ENCODE results near the gene CDX1.

The CDX1 gene

GRCh38 chr5:150125334-150125733 is 41.2 kb upstream of the CDX1 start:
- TF ChIP-seq GATA2 (IDR thresholded peaks at IDR 0.05; ENCODE audit: low read depth, low read length) (no peak), GATA3 (IDR thresholded peaks at IDR 0.05; ENCODE audit: low read depth, low read length) (no peak)

DNA sequence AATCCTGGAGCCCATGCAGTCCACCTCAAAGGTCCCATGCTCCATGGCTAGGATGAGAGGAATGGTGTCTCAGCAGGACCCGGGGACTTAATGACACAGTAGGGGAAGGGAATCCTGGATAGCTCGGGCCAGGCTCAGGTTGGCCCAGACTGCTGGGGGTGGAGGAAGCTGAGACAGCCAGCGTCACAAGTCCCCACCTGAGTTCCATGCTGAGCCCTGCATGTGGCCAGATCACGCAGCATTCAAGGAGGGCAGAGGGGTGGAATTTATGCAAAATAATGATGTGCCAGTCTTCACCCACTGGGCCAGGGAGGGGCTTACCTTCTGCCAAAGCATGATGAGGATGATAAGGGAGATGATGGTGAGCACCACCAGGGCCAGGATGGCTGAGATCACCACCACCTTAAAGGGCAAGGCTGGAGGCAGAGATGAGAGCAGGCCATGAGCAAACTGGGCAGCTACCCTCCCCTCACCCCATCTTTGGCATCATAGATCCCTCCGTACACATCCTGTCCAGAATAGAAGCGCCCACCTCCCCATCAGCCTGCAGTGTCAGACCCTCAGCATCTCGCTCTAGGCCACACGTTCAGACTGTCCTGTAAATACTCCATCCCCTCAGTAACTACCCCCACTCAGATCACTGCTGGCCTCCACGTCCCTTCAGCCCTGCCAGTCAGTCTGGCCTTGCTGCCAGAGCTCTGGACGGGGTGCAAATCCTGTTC is 40.2 kb upstream of the CDX1 start:
- TF ChIP-seq GATA3 (IDR thresholded peaks at IDR 0.05; ENCODE audit: low read depth, low read length) (no peak), GATA2 (IDR thresholded peaks at IDR 0.05; ENCODE audit: low read depth, low read length) (no peak)

GRCh38 chr5:150126921-150127265 is 39.7 kb upstream of the CDX1 start:
- TF ChIP-seq GATA2 (IDR thresholded peaks at IDR 0.05; ENCODE audit: low read depth, low read length) (no peak), GATA3 (IDR thresholded peaks at IDR 0.05; ENCODE audit: low read depth, low read length) (no peak)

- TF ChIP-seq GATA2 (IDR thresholded peaks at IDR 0.05; ENCODE audit: low read depth, low read length) (no peak), GATA3 (IDR thresholded peaks at IDR 0.05; ENCODE audit: low read depth, low read length) (no peak)
Observed at GRCh38 chr5:150129454-150129812, 37.1 kb upstream of the CDX1 start.

DNA sequence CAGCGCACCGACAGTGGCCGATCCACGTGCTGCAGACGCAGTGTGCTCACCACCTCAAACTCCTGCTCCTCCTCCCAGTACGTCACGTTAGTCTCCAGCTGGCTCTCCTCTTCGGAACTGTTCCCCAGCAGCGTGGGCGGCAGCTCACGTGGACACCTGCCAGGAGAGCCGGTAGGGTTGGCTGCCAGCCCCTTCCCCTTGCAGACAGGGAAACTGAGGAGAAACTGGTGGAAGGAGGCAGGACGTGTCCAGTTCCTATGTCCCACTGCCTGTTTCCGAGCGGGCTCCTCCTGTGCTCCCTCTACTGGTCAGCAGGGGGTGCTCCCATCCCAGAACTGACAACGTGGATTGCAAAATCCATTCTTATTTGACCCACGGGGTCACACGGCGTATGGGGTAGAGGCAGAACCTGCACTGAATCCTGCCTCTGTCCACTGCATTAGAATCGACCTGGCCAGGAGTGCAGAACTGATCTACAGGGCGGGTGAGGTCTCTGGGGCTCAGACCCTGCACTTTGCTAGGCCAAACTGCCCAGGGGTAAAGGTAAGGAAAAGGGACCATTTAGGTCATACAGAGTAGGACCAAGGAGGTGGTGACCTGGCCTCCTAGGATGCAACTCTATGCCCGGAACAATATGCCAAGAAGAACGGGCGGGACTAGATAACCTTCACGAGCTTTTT is 36.6 kb upstream of the CDX1 start:
- TF ChIP-seq GATA3 (IDR thresholded peaks at IDR 0.05; ENCODE audit: low read depth, low read length) (no peak), GATA2 (IDR thresholded peaks at IDR 0.05; ENCODE audit: low read depth, low read length) (no peak)

DNA sequence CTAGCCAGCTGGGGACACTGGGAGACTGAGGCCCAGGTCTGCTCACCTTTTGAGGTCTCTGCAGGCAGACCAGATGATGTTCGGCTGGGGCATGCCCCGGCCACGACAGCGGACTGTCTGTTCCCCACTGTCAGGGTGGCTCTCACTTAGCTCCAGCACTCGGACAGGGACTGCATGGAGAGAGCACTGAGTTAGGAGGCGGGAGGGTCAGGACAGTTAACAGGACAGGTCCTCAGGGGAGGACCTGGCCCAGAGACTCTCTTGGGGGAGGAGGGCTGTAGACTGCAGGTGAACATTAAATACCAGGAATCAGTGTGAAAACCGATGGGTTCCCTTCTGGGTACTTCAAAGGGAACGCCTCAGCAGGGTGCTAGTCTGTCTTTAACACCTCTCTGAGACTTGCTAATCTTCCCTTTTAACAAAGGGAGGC is 36.1 kb upstream of the CDX1 start:
- TF ChIP-seq GATA3 (IDR thresholded peaks at IDR 0.05; ENCODE audit: low read depth, low read length), result no peak
- TF ChIP-seq GATA2 (IDR thresholded peaks at IDR 0.05; ENCODE audit: low read depth, low read length), result no peak

GRCh38 chr5:150131461-150131860 is 35.1 kb upstream of the CDX1 start:
- TF ChIP-seq GATA3 (IDR thresholded peaks at IDR 0.05; ENCODE audit: low read depth, low read length) (no peak), GATA2 (IDR thresholded peaks at IDR 0.05; ENCODE audit: low read depth, low read length) (no peak)

- TF ChIP-seq GATA2 (IDR thresholded peaks at IDR 0.05; ENCODE audit: low read depth, low read length), result no peak
- TF ChIP-seq GATA3 (IDR thresholded peaks at IDR 0.05; ENCODE audit: low read depth, low read length), result no peak
Observed at GRCh38 chr5:150131978-150132694, 34.4 kb upstream of the CDX1 start.

GRCh38 chr5:150132740-150133139 is 33.8 kb upstream of the CDX1 start:
- TF ChIP-seq GATA2 (IDR thresholded peaks at IDR 0.05; ENCODE audit: low read depth, low read length) (no peak), GATA3 (IDR thresholded peaks at IDR 0.05; ENCODE audit: low read depth, low read length) (no peak)

DNA sequence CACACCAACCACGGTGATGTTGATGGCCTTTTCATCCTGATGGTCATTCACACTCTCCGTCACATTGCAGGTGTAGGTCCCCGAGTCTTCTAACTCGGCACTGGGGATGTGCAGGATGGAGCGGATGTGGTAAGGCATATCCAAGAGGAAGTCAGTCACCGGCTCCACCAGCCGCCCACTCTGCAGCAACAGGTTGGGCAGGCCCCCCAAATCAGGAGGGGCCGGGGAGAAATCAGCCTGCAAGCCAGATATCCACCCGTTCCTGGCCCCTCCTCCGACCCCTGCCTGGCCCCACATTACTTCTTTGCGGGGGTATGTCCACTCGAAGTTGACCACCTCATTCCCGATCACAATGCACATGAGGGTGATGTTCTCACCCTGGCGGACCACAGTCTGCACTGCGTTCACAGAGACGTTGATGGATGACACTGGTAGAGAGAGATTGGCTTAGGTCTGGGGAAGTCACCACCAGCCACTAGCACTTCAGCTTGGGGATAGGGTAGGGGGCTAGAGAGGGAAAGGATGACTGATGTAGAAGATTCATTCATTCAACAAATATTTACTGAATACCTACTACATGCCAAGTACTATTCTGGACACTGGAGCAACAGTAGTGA is 32.9 kb upstream of the CDX1 start:
- no peak for TF ChIP-seq GATA2 (IDR thresholded peaks at IDR 0.05; ENCODE audit: low read depth, low read length)

DNA sequence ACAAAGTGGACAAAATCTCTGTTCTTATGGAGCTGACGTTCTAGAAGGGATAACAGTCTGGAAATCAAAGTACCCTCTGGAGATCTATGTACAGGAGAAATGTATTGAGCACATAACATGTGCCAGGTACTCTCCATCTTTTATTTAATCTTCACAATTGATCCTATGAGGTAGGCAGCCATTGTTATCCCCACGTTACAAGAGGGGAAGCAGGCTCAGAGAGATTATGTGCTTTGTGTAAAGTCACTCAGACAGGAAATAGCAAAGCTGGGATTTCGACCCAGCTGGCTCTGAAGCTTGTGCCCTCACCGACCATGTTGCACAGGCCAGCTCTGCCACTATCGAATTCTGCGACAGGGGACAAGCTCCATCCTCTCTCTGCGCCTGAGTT is 32.4 kb upstream of the CDX1 start:
- TF ChIP-seq GATA3 (IDR thresholded peaks at IDR 0.05; ENCODE audit: low read depth, low read length), result no peak
- TF ChIP-seq GATA2 (IDR thresholded peaks at IDR 0.05; ENCODE audit: low read depth, low read length), result no peak

DNA sequence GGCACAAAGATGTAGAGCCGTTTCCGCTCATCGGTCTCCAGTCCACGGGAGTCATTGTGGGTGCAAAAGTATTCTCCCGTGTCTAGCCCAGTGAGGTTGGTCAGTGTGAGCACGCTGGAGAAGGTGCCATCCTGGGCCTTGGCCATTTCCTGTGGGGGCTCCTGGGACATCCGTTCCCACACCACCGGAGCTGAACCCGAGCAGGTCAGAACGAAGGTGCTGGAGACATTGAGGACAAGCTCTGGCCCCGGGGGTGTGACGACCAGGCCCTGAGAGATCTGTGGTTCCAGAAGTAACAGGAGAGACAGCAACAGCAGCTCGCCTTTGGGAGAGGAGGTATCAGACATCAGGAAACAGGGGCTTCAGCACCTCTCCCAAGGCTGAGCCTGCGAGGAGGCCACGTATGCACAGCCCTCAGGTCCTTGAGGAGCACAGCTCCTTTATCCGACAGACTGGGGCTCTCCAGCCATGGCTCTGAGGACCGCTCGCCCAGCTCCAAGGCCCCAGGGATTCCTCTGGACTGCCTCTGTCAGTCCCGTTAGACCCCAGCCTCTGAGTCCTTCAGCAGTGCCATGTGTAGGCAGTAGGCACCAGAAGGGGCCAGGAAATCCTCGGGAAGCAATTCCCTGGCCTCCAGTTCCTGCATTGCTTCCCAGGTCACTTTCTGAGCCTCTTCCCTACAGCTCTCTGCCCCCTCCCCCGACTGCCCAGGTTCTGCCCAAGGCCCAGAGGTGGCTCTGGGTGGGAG is 30.8 kb upstream of the CDX1 start:
- TF ChIP-seq GATA3 (IDR thresholded peaks at IDR 0.05; ENCODE audit: low read depth, low read length), result no peak
- no peak for TF ChIP-seq GATA2 (IDR thresholded peaks at IDR 0.05; ENCODE audit: low read depth, low read length)

- TF ChIP-seq GATA2 (IDR thresholded peaks at IDR 0.05; ENCODE audit: low read depth, low read length) (peak; percentile 40; the same call in 1 of the 2 replicates), GATA3 (IDR thresholded peaks at IDR 0.05; ENCODE audit: low read depth, low read length) (no peak)
Observed at GRCh38 chr5:150136305-150137167, 30.0 kb upstream of the CDX1 start.

Measured in SH-SY5Y (cell line).